KOPT-K1 (cell line): ENCODE data around the gene TOMM70.
"Not testable (repeated sequence)": the region's sequence is repeated elsewhere in the genome, so short reads cannot be mapped to it uniquely, and the experiment has no call there.

Experiments used
- H3K27ac ChIP-seq: fragments of 200-600 bp; sonication (generic); 2 replicates; pipeline ENCODE4 v1.5.1; 2016; ENCODE audit warnings: antibody characterized with exemption, mild to moderate bottlenecking, low read depth, low read length; ENCODE audit not compliant: poor library complexity, severe bottlenecking
- H3K36me3 ChIP-seq: fragments of 200-600 bp; sonication (generic); 2 replicates; pipeline ENCODE4 v1.5.1; 2017; ENCODE audit warnings: antibody characterized with exemption, mild to moderate bottlenecking, low read length, moderate library complexity; ENCODE audit not compliant: insufficient read depth
- H3K9me3 ChIP-seq: fragments of 200-600 bp; sonication (generic); 2 replicates; pipeline ENCODE4 v1.5.1; 2017; ENCODE audit warnings: antibody characterized with exemption, low read length, mild to moderate bottlenecking; ENCODE audit not compliant: insufficient read depth, poor library complexity, severe bottlenecking

The TOMM70 gene

DNA sequence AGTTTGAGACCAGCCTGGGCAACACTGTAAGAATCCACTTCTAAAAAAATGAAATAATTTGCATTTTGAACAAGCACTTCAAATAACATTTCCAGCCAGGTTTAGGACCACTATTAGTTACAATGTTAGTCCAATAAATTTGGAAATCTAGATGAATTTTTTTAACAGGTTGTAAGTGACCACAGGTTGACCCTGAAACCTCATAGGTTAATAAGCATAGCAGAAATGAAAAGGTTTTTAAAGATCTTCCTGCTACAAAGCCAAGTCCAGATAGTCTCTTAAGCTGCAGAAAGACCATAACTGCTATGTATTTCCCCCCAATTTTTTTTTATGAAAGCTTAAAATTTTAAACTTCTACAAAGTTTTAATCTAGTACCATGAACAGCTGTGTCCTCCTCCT is 67.8 kb downstream of the TOMM70 start:
- Histone ChIP-seq H3K36me3 (no peaks in the 10 kb centered on the region), H3K9me3 (no peaks in the 10 kb centered on the region), H3K27ac (no peak overlapping the region)

DNA sequence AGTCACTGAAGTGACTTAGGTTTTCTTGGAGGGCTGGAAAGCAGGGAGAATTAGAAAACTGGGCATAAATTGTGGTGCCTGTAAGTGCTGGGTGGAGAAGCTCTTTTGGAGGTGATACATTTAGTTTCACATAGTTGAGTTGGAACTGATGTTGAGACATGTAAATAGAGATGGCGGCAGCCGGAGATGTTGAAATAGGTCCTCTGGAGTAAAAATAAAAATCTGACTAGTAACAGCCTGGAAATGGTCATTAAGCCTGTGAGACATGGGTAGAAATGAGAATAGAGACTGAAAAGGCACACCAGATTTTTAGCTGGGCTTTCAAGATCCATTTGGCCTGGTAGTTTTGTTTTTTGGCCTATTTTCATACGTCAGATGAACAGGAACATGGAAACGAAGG is 69.2 kb downstream of the TOMM70 start:
- Histone ChIP-seq H3K36me3 (peaks cover 7% of the 10 kb centered on the region; the same call in 1 of the 2 replicates), H3K9me3 (no peaks in the 10 kb centered on the region), H3K27ac (no peak overlapping the region)

DNA sequence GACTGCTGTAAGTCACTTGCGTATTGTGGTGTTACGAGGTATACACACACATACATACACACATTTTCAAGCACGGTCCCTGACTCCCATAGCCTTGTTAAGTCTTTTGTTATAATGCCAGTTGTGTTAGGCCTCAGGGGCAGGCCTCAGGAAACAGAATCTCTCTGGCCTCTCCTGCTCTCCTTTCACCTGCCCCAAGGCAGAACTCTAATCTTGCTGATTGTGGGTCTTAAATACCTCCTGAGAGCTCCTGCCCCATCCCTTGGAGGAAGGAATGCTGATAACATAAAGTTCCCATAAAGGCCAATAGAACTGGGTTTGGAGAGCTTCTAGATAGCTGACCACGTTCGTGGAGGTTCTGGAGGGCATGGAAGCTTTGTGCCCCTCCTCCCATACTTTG is 70.2 kb downstream of the TOMM70 start:
- H3K27ac ChIP-seq, result no peak overlapping the region
- no peaks in the 10 kb centered on the region for H3K9me3 ChIP-seq
- peaks cover 7% of the 10 kb centered on the region; the same call in 1 of the 2 replicates for H3K36me3 ChIP-seq

GRCh38 chr3:100329800-100330489 is 70.9 kb downstream of the TOMM70 start:
- Histone ChIP-seq H3K27ac (no peak overlapping the region), H3K9me3 (no peaks in the 10 kb centered on the region), H3K36me3 (peaks cover 7% of the 10 kb centered on the region; the same call in 1 of the 2 replicates)

DNA sequence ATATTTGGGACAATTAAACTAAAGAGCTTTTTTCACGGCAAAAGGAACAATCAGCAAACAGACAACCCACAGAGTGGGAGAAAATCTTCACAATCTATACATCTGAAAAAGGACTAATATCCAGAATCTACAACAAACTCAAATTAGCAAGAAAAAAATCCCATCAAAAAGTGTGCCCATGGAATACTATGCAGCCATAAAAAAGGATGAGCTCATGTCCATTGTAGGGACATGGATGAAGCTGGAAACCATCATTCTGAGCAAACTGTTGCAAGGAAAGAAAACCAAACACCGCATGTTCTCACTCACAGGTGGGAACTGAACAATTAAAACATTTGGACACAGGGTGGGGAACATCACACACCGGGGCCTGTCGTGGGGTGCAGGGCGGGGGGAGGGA is 73.5 kb downstream of the TOMM70 start:
- H3K9me3 ChIP-seq, H3K36me3 ChIP-seq, H3K27ac ChIP-seq: not testable (repeated sequence)

DNA sequence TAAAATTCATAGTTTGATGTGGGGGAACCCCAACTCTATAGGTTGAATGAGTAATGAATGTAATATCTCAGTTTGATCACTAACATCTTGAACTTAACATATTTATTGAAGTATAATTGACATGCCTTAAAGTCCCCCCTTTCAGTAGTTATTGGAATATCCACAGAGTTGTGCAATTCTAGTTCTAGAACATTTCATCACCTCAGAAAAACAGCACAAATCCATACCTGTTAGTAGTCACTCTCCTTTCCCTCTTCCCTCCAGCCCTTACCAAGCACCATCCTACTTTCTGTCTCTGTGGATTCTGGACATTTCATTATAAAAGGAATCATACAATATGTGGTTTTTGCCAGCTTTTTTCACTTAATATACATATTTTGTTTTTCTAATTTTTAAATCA is 75.1 kb downstream of the TOMM70 start:
- peaks cover 11% of the 10 kb centered on the region for H3K36me3 ChIP-seq
- H3K27ac ChIP-seq, result no peak overlapping the region
- no peaks in the 10 kb centered on the region for H3K9me3 ChIP-seq

DNA sequence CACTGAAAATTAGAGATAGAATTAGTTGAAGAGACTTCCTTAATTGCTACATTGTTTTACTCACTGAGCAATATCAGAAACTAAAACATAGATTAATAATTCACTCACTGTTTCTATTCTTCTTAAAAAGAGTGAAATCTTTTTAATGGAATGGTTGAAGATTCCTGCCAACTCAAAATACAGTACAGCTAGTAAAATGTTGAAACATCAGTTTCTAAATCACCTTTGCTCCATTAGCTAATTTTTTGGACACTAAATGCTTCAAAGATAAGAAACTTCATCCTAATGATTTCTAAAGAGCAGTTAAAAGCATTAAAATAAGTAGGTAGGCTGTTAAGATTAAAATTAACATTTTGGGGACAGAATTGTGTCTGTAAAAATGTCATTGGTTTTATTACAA is 76.8 kb downstream of the TOMM70 start:
- Histone ChIP-seq H3K36me3 (peaks cover 27% of the 10 kb centered on the region), H3K9me3 (no peaks in the 10 kb centered on the region), H3K27ac (no peak overlapping the region)

DNA sequence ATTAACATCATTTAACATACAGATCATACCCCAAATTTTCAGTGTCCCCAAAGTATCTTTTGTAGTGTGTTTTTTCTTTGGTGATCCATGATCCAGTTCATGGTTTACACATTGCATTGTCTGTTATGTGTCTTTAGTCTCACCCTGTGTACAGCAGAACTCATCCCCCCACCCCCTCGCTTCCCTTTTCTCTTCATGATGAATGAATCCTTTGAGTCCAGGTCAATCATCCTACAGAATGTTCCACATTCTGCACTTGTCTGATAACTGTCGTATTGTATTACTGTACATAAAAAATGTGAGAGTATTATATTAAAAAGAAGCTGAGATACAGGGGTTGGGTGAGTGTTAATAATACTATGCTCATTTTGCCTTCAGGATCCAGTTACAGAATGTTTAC is 80.9 kb downstream of the TOMM70 start:
- no peaks in the 10 kb centered on the region for H3K9me3 ChIP-seq
- peaks cover 21% of the 10 kb centered on the region for H3K36me3 ChIP-seq
- H3K27ac ChIP-seq, result no peak overlapping the region

DNA sequence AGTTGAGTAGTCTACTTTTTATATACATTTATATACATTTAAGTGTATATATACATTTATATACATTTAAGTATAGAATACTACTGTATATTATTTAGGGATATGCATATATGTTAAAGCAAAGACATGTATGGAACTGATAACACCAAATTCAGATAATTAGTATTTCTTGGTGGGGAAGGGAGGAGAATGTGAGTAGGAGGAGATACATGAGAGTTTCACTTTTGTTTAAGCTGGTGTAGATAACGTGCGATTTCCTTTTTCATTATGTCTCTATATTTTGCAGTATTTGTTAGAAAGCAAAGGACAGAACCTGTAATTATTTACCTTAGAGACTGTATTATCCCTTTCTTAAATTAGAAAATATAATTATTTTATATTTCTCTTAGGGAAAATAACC is 83.0 kb downstream of the TOMM70 start:
- H3K9me3 ChIP-seq, result no peaks in the 10 kb centered on the region
- peaks cover 21% of the 10 kb centered on the region for H3K36me3 ChIP-seq
- no peak overlapping the region for H3K27ac ChIP-seq

GRCh38 chr3:100316641-100317069 is 84.2 kb downstream of the TOMM70 start:
- Histone ChIP-seq H3K9me3 (no peaks in the 10 kb centered on the region), H3K36me3 (peaks cover 21% of the 10 kb centered on the region), H3K27ac (no peak overlapping the region)
